ENCODE results near the gene MALAT1.
A peak's percentile ranks its signal among the peaks of the same experiment; 100 is the strongest.

The MALAT1 gene

DNA sequence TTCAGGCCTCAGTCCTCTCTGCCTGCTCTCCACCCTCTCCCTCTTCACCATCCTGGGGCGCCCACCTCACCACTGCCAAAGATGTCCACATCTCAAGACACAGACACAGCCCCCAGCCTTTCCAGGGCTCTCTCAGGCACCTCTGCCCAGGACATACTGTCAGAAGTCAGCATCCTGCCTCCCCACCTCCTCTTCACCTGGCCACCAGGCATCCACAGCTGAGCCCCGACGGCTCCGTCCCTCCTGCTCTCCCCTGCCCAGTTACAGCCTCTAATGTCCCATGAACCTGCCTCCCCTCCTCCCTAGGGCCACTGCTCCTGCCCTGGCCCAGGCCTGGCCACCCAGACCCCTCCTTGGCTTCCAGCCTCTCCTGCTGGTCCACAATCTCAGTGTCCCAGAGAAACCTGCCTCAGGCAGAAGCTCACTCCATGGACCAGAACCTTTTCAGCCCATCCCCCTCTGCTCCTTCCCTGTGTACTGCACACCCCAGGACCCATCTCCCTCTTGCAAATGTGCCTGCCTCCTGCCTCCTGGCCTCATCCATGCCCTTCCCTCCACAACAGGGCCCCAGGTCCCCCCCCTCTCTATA, 56.1 kb downstream of the MALAT1 start:
- Mint-ChIP-seq H3K4me3 (peak overlapping the region; percentile 70), H3K4me1 (ENCODE audit: low read depth) (peaks cover 50% of the 10 kb centered on the region)

DNA sequence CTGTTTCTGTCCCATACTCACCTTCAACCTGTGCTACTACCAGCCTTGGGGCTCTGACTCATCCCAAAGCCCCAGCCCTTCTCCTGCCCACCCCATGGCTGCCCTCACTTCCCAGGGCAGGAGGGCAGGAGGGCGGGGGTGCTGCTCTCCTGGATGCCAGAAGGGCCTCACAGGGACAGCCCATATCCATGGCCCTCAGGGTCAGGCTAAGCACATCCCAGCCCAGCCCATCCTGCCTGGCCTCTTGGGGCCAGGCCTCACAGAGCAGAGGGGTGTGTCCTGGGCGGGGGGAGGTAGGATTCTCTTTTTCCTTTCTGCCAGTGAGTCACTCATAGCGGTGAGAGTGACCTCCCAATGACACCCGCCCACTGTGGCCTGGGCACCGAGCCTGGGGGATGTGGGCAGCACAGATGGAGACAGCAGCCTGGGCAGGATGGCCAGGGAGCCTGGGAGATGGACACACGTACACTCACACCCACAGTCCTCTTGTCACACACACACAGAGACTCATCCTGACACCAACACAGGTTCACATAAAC, 56.9 kb downstream of the MALAT1 start:
- no peaks in the 10 kb centered on the region for H3K9me3 Mint-ChIP-seq
- DNase-seq (ENCODE audit: low spot score), result peak; percentile 51
- peak overlapping the region; percentile 85 for H3K27ac Mint-ChIP-seq
- no peaks in the 10 kb centered on the region for H3K27me3 Mint-ChIP-seq (ENCODE audit: low read depth)
- peaks cover 59% of the 10 kb centered on the region for H3K4me1 Mint-ChIP-seq (ENCODE audit: low read depth)
- peaks cover 8% of the 10 kb centered on the region for H3K36me3 Mint-ChIP-seq (ENCODE audit: low read depth)
- peak overlapping the region; percentile 85 for H3K4me3 Mint-ChIP-seq

More for the DNA sequence above, 56.1 kb downstream of the MALAT1 start:
- DNase-seq (ENCODE audit: low spot score), result no peak
- Mint-ChIP-seq H3K9me3 (no peaks in the 10 kb centered on the region), H3K27ac (peak overlapping the region; percentile 85), H3K36me3 (ENCODE audit: low read depth) (peaks cover 11% of the 10 kb centered on the region), H3K27me3 (ENCODE audit: low read depth) (no peaks in the 10 kb centered on the region)
